ENCODE data around the gene NXPH3. TPM values are rescaled to one million over a fixed set of nuclear protein-coding genes. Genes with fewer than 3 reads are reported as not detected.

The NXPH3 gene
- total RNA-seq, 2 donors from 2014 or later = 0.42 to 2.1 TPM

- DNase-seq = no peak
- TF ChIP-seq CTCF (IDR thresholded peaks at IDR 0.05) = no peak
- Histone ChIP-seq H3K4me3 (no peak overlapping the region), H3K27ac (no peak overlapping the region), H3K36me3 (no peaks in the 10 kb centered on the region), H3K27me3 (peaks cover 24% of the 10 kb centered on the region), H3K4me1 (peaks cover 9% of the 10 kb centered on the region), H3K9me3 (no peaks in the 10 kb centered on the region), H3K9ac (ENCODE audit: low read depth in 2 of 2, low read length in 2 of 2) (no peak overlapping the region)
- intact Hi-C loops (cut with DNase I) = loop anchor here (5.0 kb wide), 1 partner anchor 281 kb away; no protein-coding TSS in a partner anchor
Measured at GRCh38 chr17:49571764-49572163, 3.9 kb upstream of the NXPH3 start.

DNA sequence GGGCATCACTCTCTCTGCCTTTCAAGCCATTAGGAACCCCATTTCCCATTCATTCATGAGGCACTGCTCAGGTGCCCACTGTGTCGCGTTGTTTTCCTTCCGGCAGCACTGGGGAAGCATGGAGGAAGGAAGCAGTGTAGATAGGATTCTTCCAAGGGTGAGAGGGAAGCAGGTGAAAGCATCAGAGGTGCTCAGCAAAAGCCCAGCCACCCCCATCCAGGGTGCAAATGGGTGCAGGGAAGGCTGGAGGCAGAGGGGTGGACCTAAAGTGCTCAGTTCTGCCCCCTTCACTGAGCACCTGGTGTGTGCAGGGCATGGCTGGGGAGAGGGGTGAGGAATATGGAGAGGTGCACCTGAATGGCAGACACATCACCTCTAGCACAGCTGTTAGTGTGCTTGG is 3.4 kb upstream of the NXPH3 start:
- peaks cover 29% of the 10 kb centered on the region for H3K27me3 ChIP-seq
- no peak overlapping the region for H3K4me3 ChIP-seq
- no peak for DNase-seq
- no peak for TF ChIP-seq CTCF (IDR thresholded peaks at IDR 0.05)
- no peak overlapping the region for H3K9ac ChIP-seq (ENCODE audit: low read depth in 2 of 2, low read length in 2 of 2)
- H3K9me3 ChIP-seq = no peaks in the 10 kb centered on the region
- H3K36me3 ChIP-seq = no peaks in the 10 kb centered on the region
- intact Hi-C loops (cut with DNase I) = loop anchor here (5.0 kb wide), 1 partner anchor 280 kb away; no protein-coding TSS in a partner anchor
- peaks cover 9% of the 10 kb centered on the region for H3K4me1 ChIP-seq
- no peak overlapping the region for H3K27ac ChIP-seq

GRCh38 chr17:49572806-49573420 is 2.8 kb upstream of the NXPH3 start:
- intact Hi-C loops (cut with DNase I) = loop anchor here (5.0 kb wide), 1 partner anchor 279 kb away; no protein-coding TSS in a partner anchor
- Histone ChIP-seq H3K4me3 (no peak overlapping the region), H3K9me3 (no peaks in the 10 kb centered on the region), H3K36me3 (no peaks in the 10 kb centered on the region), H3K27me3 (peaks cover 33% of the 10 kb centered on the region), H3K27ac (no peak overlapping the region), H3K4me1 (peaks cover 9% of the 10 kb centered on the region), H3K9ac (ENCODE audit: low read depth in 2 of 2, low read length in 2 of 2) (no peak overlapping the region)
- no peak for DNase-seq
- TF ChIP-seq CTCF (IDR thresholded peaks at IDR 0.05) = no peak

- H3K4me1 ChIP-seq = peaks cover 9% of the 10 kb centered on the region
- H3K27ac ChIP-seq = no peak overlapping the region
- H3K9me3 ChIP-seq = no peaks in the 10 kb centered on the region
- no peaks in the 10 kb centered on the region for H3K36me3 ChIP-seq
- H3K4me3 ChIP-seq = no peak overlapping the region
- intact Hi-C loops (cut with DNase I) = loop anchor here (5.0 kb wide), 1 partner anchor 279 kb away; no protein-coding TSS in a partner anchor
- DNase-seq = no peak
- no peak overlapping the region for H3K9ac ChIP-seq (ENCODE audit: low read depth in 2 of 2, low read length in 2 of 2)
- peaks cover 36% of the 10 kb centered on the region for H3K27me3 ChIP-seq
- TF ChIP-seq CTCF (IDR thresholded peaks at IDR 0.05) = no peak
Measured at GRCh38 chr17:49573510-49574322, 2.0 kb upstream of the NXPH3 start.

- DNase-seq = no peak
- no peak overlapping the region for H3K27ac ChIP-seq
- H3K36me3 ChIP-seq = no peaks in the 10 kb centered on the region
- peaks cover 36% of the 10 kb centered on the region for H3K27me3 ChIP-seq
- H3K4me1 ChIP-seq = peaks cover 9% of the 10 kb centered on the region
- no peaks in the 10 kb centered on the region for H3K9me3 ChIP-seq
- intact Hi-C loops (cut with DNase I) = loop anchor here (5.0 kb wide), 1 partner anchor 278 kb away; no protein-coding TSS in a partner anchor
- H3K4me3 ChIP-seq = no peak overlapping the region
- no peak for TF ChIP-seq CTCF (IDR thresholded peaks at IDR 0.05)
- H3K9ac ChIP-seq (ENCODE audit: low read depth in 2 of 2, low read length in 2 of 2) = no peak overlapping the region
Measured at GRCh38 chr17:49574323-49574781, 1.3 kb upstream of the NXPH3 start.

Data from colonic mucosa (tissue), 4 donors.